ENCODE measurements around the gene UMOD.

GRCh38 chr16:20302389-20302788 lies 50.1 kb downstream of the UMOD start:
- no peak for TF ChIP-seq CTCF (IDR thresholded peaks at IDR 0.05)
- no peak for TF ChIP-seq EP300 (IDR thresholded peaks at IDR 0.05)

Data from upper lobe of left lung (tissue), 4 donors.